ENCODE data around the gene RPS14. TPM values are rescaled to one million over a fixed set of nuclear protein-coding genes. Genes with fewer than 3 reads are reported as not detected.

RPS14 gene
- polyA plus RNA-seq, 1 of the 3 experiments (the other 2 are of a cell fraction), result 10,227 TPM

DNA sequence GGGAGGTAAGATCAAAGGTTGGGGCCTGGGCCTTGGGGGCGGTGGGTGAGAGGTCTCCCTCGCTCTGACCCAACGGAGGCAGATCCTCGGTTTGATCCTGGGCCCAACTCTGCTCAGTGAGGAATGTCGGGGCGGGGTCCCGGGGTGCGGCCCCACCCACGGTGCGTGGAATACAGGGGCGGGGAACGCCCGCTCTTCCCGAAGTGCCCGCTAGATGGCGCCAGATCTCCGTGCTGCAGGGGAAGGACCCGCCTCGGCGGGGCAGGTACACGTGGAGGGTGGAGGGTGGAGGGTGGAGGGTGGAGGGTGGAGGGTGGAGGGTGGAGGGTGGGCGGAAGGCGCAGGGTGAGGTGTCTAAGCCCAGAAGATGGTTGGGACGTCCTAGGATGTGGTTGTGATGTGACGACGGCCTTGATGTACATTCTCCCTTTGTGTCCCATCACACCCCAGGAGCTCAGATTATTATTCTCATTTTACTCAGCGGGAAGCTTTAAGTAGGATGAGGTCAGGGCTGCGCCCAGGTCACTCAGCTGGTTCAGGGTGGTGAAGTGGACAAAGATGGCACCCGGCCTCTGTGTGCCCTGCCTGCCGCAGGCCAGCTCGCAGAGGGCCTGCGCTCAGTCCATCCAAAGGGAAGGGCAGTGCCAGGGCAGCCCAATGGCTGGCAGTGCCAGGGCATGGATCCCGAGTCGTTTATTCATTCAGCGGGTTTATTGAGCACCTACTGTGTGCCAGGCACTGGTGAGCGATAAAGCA, 9.4 kb upstream of the RPS14 start:
- no peaks in the 10 kb centered on the region for H3K9me3 ChIP-seq
- no peaks in the 10 kb centered on the region for H3K79me2 ChIP-seq (ENCODE audit: insufficient read depth)
- TF ChIP-seq JUND (IDR thresholded peaks at IDR 0.05) (no peak), SMC3 (IDR thresholded peaks at IDR 0.05; ENCODE audit: low read depth, low read length) (peak; percentile 72), FOXM1 (IDR thresholded peaks at IDR 0.05; ENCODE audit: low read depth) (no peak), YY1 (IDR thresholded peaks at IDR 0.05; ENCODE audit: low read depth) (no peak), TCF12 (IDR thresholded peaks at IDR 0.05) (no peak), SIN3A (IDR thresholded peaks at IDR 0.05; ENCODE audit: borderline replicate concordance, low read depth, low read length) (0 out of 2 replicates have a peak, but pooled peaks have one; percentile 13), RAD21 (IDR thresholded peaks at IDR 0.05; ENCODE audit: low read length) (peak; percentile 83), ZBTB33 (IDR thresholded peaks at IDR 0.05; ENCODE audit: borderline replicate concordance, low read depth) (no peak), RFX5 (IDR thresholded peaks at IDR 0.05; ENCODE audit: low read length) (no peak), TEAD4 (IDR thresholded peaks at IDR 0.05; ENCODE audit: borderline replicate concordance, insufficient read depth) (no peak), GABPA (IDR thresholded peaks at IDR 0.05; ENCODE audit: low read depth) (no peak), CHD2 (IDR thresholded peaks at IDR 0.05; ENCODE audit: low read length, partially characterized antibody) (peak; percentile 32), CTCF (IDR thresholded peaks at IDR 0.05) (peak; percentile 70), TAF1 (IDR thresholded peaks at IDR 0.05; ENCODE audit: borderline replicate concordance, low read depth, low read length) (no peak), REST (IDR thresholded peaks at IDR 0.05; ENCODE audit: low read depth, low read length) (no peak), MXI1 (IDR thresholded peaks at IDR 0.05; ENCODE audit: low read depth, low read length) (peak; percentile 48; the same call in 1 of the 2 replicates), NFIC (IDR thresholded peaks at IDR 0.05; ENCODE audit: borderline replicate concordance) (no peak)
- TF ChIP-seq, protein P1, sequence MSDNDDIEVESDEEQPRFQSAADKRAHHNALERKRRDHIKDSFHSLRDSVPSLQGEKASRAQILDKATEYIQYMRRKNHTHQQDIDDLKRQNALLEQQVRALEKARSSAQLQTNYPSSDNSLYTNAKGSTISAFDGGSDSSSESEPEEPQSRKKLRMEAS (IDR thresholded peaks at IDR 0.05; ENCODE audit: low read depth), result peak; percentile 77
- no peaks in the 10 kb centered on the region for H4K20me1 ChIP-seq (ENCODE audit: insufficient read depth)
- DNase-seq, result peak; percentile 93
- CTCF ChIA-PET, result interaction anchor here (0.5 to 8.1 kb wide), 48 partner anchors 9 to 656 kb away, joined by 3 to 83 read pairs (median 4); partner anchors contain the start of gene RPS14
- H3K36me3 ChIP-seq (replicated peaks in 1 of 2; ENCODE audit: control insufficient read depth in 1 of 2, insufficient read depth in 2 of 2, low read length in 1 of 2), result no peaks in the 10 kb centered on the region
- no peaks in the 10 kb centered on the region for H3F3A ChIP-seq (replicated peaks; ENCODE audit: insufficient read depth)
- peak overlapping the region; percentile 79; the same call in 1 of the 2 replicates for H2AFZ ChIP-seq (ENCODE audit: low read depth)
- H3K9me2 ChIP-seq, result no peaks in the 10 kb centered on the region
- no peak overlapping the region for H3K9ac ChIP-seq
- peaks cover 0 to 8% of the 10 kb centered on the region in 2 experiments; a peak in 2 of 4 replicates for H3K4me1 ChIP-seq (ENCODE audit: control insufficient read depth in 1 of 2, insufficient read depth in 2 of 2, low read depth in 1 of 2, low read length in 1 of 2)
- H3K4me2 ChIP-seq, result no peak overlapping the region
- POLR2A ChIA-PET, result interaction anchor here (0.5 kb wide), 1 partner anchor 113 kb away, joined by 3 read pairs; no protein-coding TSS in a partner anchor
- WGBS (ENCODE audit: low lambda C conversion rate), result 29% methylated on average over 27 of the region's 36 CpGs
- no peaks in the 10 kb centered on the region for H3K27me3 ChIP-seq (ENCODE audit: insufficient read depth)
- H3K4me3 ChIP-seq (ENCODE audit: low read depth in 2 of 2, low read length in 1 of 2), result no peak overlapping the region; a peak in 2 of 4 replicates
- no peak overlapping the region for H3K27ac ChIP-seq (ENCODE audit: low read depth in 2 of 2, low read length in 1 of 2)

All from SK-N-SH (cell line).